HG02623 (cell line): ENCODE measurements around the gene TBC1D13.
"Not testable (repeated sequence)": the region's sequence is repeated elsewhere in the genome, so short reads cannot be mapped to it uniquely, and the experiment has no call there.

Source experiments
- ATAC-seq: cut with Tn5 transposase; IDR thresholded peaks from one replicate; pipeline ENCODE4 v1.9.1; 2021; ENCODE audit warnings: moderate library complexity; ENCODE audit not compliant: unreplicated experiment

TBC1D13 gene

GRCh38 chr9:128786681-128787601, at the start of gene TBC1D13:
Gene TBC1D13 (plus strand): TSS chr9:128787253. CDS start chr9:128787354, 101 bp downstream.
- ATAC-seq: peak; percentile 85

GRCh38 chr9:128742401-128742800, 44.7 kb upstream of the TBC1D13 start:
- no peak for ATAC-seq

GRCh38 chr9:128743421-128743820, 43.6 kb upstream of the TBC1D13 start:
- no peak for ATAC-seq

GRCh38 chr9:128747241-128747640, 39.8 kb upstream of the TBC1D13 start:
- ATAC-seq: no peak

GRCh38 chr9:128750926-128751595, 36.0 kb upstream of the TBC1D13 start:
- ATAC-seq: no peak

- ATAC-seq: no peak
These were observed 33.4 kb upstream of the TBC1D13 start for GRCh38 chr9:128753627-128754026.

GRCh38 chr9:128757602-128758001, 29.5 kb upstream of the TBC1D13 start:
- ATAC-seq: no peak

GRCh38 chr9:128762671-128763449, 24.2 kb upstream of the TBC1D13 start:
- no peak for ATAC-seq

- no peak for ATAC-seq
These were observed 22.7 kb upstream of the TBC1D13 start for GRCh38 chr9:128764361-128764760.

- ATAC-seq: no peak
These were observed 21.6 kb upstream of the TBC1D13 start for GRCh38 chr9:128765499-128765898.

GRCh38 chr9:128768606-128769005, 18.4 kb upstream of the TBC1D13 start:
- ATAC-seq: no peak

- ATAC-seq: no peak
These were observed 16.6 kb upstream of the TBC1D13 start for GRCh38 chr9:128770286-128771030.

- ATAC-seq: peak; percentile 23
These were observed 15.8 kb upstream of the TBC1D13 start for GRCh38 chr9:128771094-128771721.

- peak; percentile 87 for ATAC-seq
These were observed 15.1 kb upstream of the TBC1D13 start, which contains the start of gene ZER1 for GRCh38 chr9:128771745-128772519. Gene ZER1 (minus strand): TSS chr9:128771927. CDS start chr9:128755565, 16,362 bp downstream.

- no peak for ATAC-seq
These were observed 14.0 kb upstream of the TBC1D13 start for GRCh38 chr9:128773049-128773448.

- ATAC-seq: no peak
These were observed 12.2 kb upstream of the TBC1D13 start for GRCh38 chr9:128774804-128775203.

- not testable (repeated sequence) for ATAC-seq
These were observed 7.0 kb upstream of the TBC1D13 start for GRCh38 chr9:128780093-128780492.

- no peak for ATAC-seq
These were observed 5.6 kb upstream of the TBC1D13 start for GRCh38 chr9:128781187-128782070.
